ENCODE measurements around the gene AK9.

The AK9 gene

GRCh38 chr6:109511832-109512231, 179.2 kb downstream of the AK9 start:
- DNase-seq (ENCODE audit: low spot score), result no peak

- no peak for DNase-seq (ENCODE audit: low spot score)
Measured at GRCh38 chr6:109510358-109510757, 180.6 kb downstream of the AK9 start.

- no peak for DNase-seq (ENCODE audit: low spot score)
Measured at GRCh38 chr6:109508166-109508860, 182.7 kb downstream of the AK9 start.

- DNase-seq (ENCODE audit: low spot score), result no peak
Measured at GRCh38 chr6:109507490-109508072, 183.4 kb downstream of the AK9 start.

GRCh38 chr6:109506841-109507240, 184.2 kb downstream of the AK9 start:
- no peak for DNase-seq (ENCODE audit: low spot score)

- no peak for DNase-seq (ENCODE audit: low spot score)
Measured at GRCh38 chr6:109506314-109506713, 184.7 kb downstream of the AK9 start.

GRCh38 chr6:109503327-109504224, 187.4 kb downstream of the AK9 start:
- DNase-seq (ENCODE audit: low spot score), result no peak

- DNase-seq (ENCODE audit: low spot score), result no peak
Measured at GRCh38 chr6:109498936-109499335, 192.1 kb downstream of the AK9 start.

GRCh38 chr6:109498052-109498451, 192.9 kb downstream of the AK9 start:
- no peak for DNase-seq (ENCODE audit: low spot score)

GRCh38 chr6:109496036-109496772, 194.8 kb downstream of the AK9 start:
- no peak for DNase-seq (ENCODE audit: low spot score)

- no peak for DNase-seq (ENCODE audit: low spot score)
Measured at GRCh38 chr6:109493865-109494264, 197.1 kb downstream of the AK9 start.

- no peak for DNase-seq (ENCODE audit: low spot score)
Measured at GRCh38 chr6:109491207-109491938, 199.6 kb downstream of the AK9 start.

- DNase-seq (ENCODE audit: low spot score), result no peak
Measured at GRCh38 chr6:109490713-109491112, 200.3 kb downstream of the AK9 start.

- DNase-seq (ENCODE audit: low spot score), result no peak
Measured at GRCh38 chr6:109488001-109488400, 203.0 kb downstream of the AK9 start.

GRCh38 chr6:109486068-109486467, 204.9 kb downstream of the AK9 start:
- DNase-seq (ENCODE audit: low spot score), result no peak

GRCh38 chr6:109485266-109485935, 205.6 kb downstream of the AK9 start:
- DNase-seq (ENCODE audit: low spot score), result no peak

- DNase-seq (ENCODE audit: low spot score), result no peak
Measured at GRCh38 chr6:109484122-109484521, 206.9 kb downstream of the AK9 start.

- DNase-seq (ENCODE audit: low spot score), result no peak
Measured at GRCh38 chr6:109483735-109484057, 207.3 kb downstream of the AK9 start.

- peak; percentile 89 for DNase-seq (ENCODE audit: low spot score)
Measured at GRCh38 chr6:109482905-109483734, 207.9 kb downstream of the AK9 start, which contains the start of gene ZBTB24. TSS of gene ZBTB24 (minus strand) at chr6:109483219. CDS start at chr6:109482026, 1,193 bp downstream.

GRCh38 chr6:109480993-109481480, 210.0 kb downstream of the AK9 start:
- DNase-seq (ENCODE audit: low spot score), result no peak
